ENCODE results near the gene KDF1. TPM values are rescaled to one million over a fixed set of nuclear protein-coding genes. Genes with fewer than 3 reads are reported as not detected.
A peak's percentile ranks its signal among the peaks of the same experiment; 100 is the strongest.

Gene KDF1
- total RNA-seq, 6 experiments from 2014 or later, result 1.1 to 4.1 (median 2.5) TPM

- no peaks in the 10 kb centered on the region for H3K9me3 ChIP-seq
- intact Hi-C loops (cut with DNase I), result no loop called here
- 53% methylated on average over 2 of the region's 2 CpGs for WGBS (ENCODE audit: insufficient coverage, low coverage, low lambda C conversion rate, missing lambda C conversion rate)
- H3K27ac ChIP-seq, result no peak overlapping the region
- no peaks in the 10 kb centered on the region for H3K36me3 ChIP-seq
- ATAC-seq (peak in 2 of 4 donors; percentile 21 to 22), DNase-seq (no peak)
- no peaks in the 10 kb centered on the region for H3K4me1 ChIP-seq
- no peak overlapping the region for H3K4me3 ChIP-seq
- H3K27me3 ChIP-seq, result no peaks in the 10 kb centered on the region
- TF ChIP-seq POLR2A (IDR thresholded peaks at IDR 0.05), result no peak
- TF ChIP-seq CTCF (IDR thresholded peaks at IDR 0.05), result no peak
These were observed 18.6 kb upstream of the KDF1 start for GRCh38 chr1:26978901-26979300.

- H3K4me1 ChIP-seq, result no peaks in the 10 kb centered on the region
- 83% methylated on average over 3 of the region's 3 CpGs for WGBS (ENCODE audit: insufficient coverage, low coverage, low lambda C conversion rate, missing lambda C conversion rate)
- intact Hi-C loops (cut with DNase I), result no loop called here
- H3K27me3 ChIP-seq, result no peaks in the 10 kb centered on the region
- no peak overlapping the region for H3K27ac ChIP-seq
- no peaks in the 10 kb centered on the region for H3K36me3 ChIP-seq
- DNase-seq (no peak), ATAC-seq (no peak)
- TF ChIP-seq CTCF (IDR thresholded peaks at IDR 0.05) (no peak), POLR2A (IDR thresholded peaks at IDR 0.05) (no peak)
- no peak overlapping the region for H3K4me3 ChIP-seq
- H3K9me3 ChIP-seq, result no peaks in the 10 kb centered on the region
These were observed 16.6 kb upstream of the KDF1 start for GRCh38 chr1:26976621-26977510.

GRCh38 chr1:26972821-26973220 lies 12.6 kb upstream of the KDF1 start:
- Histone ChIP-seq H3K4me3 (no peak overlapping the region), H3K36me3 (no peaks in the 10 kb centered on the region), H3K27ac (no peak overlapping the region), H3K9me3 (no peaks in the 10 kb centered on the region), H3K4me1 (no peaks in the 10 kb centered on the region), H3K27me3 (no peaks in the 10 kb centered on the region)
- ATAC-seq, result no peak
- TF ChIP-seq CTCF (IDR thresholded peaks at IDR 0.05), result no peak
- TF ChIP-seq POLR2A (IDR thresholded peaks at IDR 0.05), result no peak
- intact Hi-C loops (cut with DNase I), result no loop called here
- no peak for DNase-seq
- 92% methylated on average over 4 of the region's 4 CpGs for whole genome bisulfite sequencing (ENCODE audit: insufficient coverage, low coverage, low lambda C conversion rate, missing lambda C conversion rate)

GRCh38 chr1:26972390-26972789 lies 12.1 kb upstream of the KDF1 start:
- Histone ChIP-seq H3K4me1 (no peaks in the 10 kb centered on the region), H3K36me3 (no peaks in the 10 kb centered on the region), H3K27ac (no peak overlapping the region), H3K27me3 (no peaks in the 10 kb centered on the region), H3K9me3 (no peaks in the 10 kb centered on the region), H3K4me3 (no peak overlapping the region)
- no peak for TF ChIP-seq CTCF (IDR thresholded peaks at IDR 0.05)
- no peak for TF ChIP-seq POLR2A (IDR thresholded peaks at IDR 0.05)
- no peak for DNase-seq
- intact Hi-C loops (cut with DNase I), result no loop called here
- ATAC-seq, result no peak
- 47% methylated on average over 6 of the region's 6 CpGs for WGBS (ENCODE audit: insufficient coverage, low coverage, low lambda C conversion rate, missing lambda C conversion rate)

All from right lobe of liver (tissue), 6 donors.